Spinal cord (tissue), 10 donors: Measurements from ENCODE around the gene AFAP1L2. TPM values are rescaled to one million over a fixed set of nuclear protein-coding genes. Genes with fewer than 3 reads are reported as not detected.
A peak's percentile ranks its signal among the peaks of the same experiment; 100 is the strongest.
"Not testable (repeated sequence)": the region's sequence is repeated elsewhere in the genome, so short reads cannot be mapped to it uniquely, and the experiment has no call there.

Source experiments
- DNase-seq, 6 donors: peaks; one replicate each; pipeline versions ENCODE4 v3.0.0 to v3.0.0-alpha.2; 2013 to 2015; ENCODE audit warnings: low spot score in 6 of 6, low read depth in 4 of 6
- H3K27ac ChIP-seq: one replicate; pipeline ENCODE4 v1.5.1; 2013; ENCODE audit warnings: low read depth, low read length, control low read depth
- H3K27me3 ChIP-seq: one replicate; pipeline ENCODE4 v1.6.1; 2013; ENCODE audit warnings: low read length; ENCODE audit not compliant: control insufficient read depth, insufficient read depth
- H3K36me3 ChIP-seq: one replicate; pipeline ENCODE4 v1.6.1; 2013; ENCODE audit warnings: low read length; ENCODE audit not compliant: control insufficient read depth, insufficient read depth
- H3K4me1 ChIP-seq: one replicate; pipeline ENCODE4 v1.6.1; 2013; ENCODE audit warnings: low read length; ENCODE audit not compliant: control insufficient read depth, insufficient read depth
- H3K4me3 ChIP-seq: one replicate; pipeline ENCODE4 v1.5.1; 2013; ENCODE audit warnings: low read depth, low read length, control low read depth
- H3K9me3 ChIP-seq: one replicate; pipeline ENCODE4 v1.6.1; 2013; ENCODE audit warnings: low read length; ENCODE audit not compliant: control insufficient read depth, insufficient read depth
- WGBS: methylation state at CpG from one replicate; pipeline ENCODE4 v1.1.5; 2013; ENCODE audit warnings: missing lambda C conversion rate; ENCODE audit not compliant: insufficient coverage; 5-methylcytosine and 5-hydroxymethylcytosine counted together
- polyA plus RNA-seq, 2 donors: library from polyadenylated mRNA; unstranded; fragments of 120-200 nt; gene quantifications; one replicate each; pipeline ENCODE4 v1.2.1, GENCODE V29; 2013; ENCODE audit not compliant: insufficient read length in 2 of 2
- total RNA-seq, 2 donors: library from RNA; depleted of rRNA in 1 of 2; stranded (reverse); fragments of 120-200 nt in 1 of 2; fragments of >200 nt in 1 of 2; gene quantifications; one replicate each; pipeline versions ENCODE4 v1.2.3 to v1.2.4, GENCODE V29; 2013 to 2014
- donor health status: healthy.

AFAP1L2 gene
- total and polyA plus RNA-seq, 4 donors = 47.6 to 61.5 (median 54.9) TPM

DNA sequence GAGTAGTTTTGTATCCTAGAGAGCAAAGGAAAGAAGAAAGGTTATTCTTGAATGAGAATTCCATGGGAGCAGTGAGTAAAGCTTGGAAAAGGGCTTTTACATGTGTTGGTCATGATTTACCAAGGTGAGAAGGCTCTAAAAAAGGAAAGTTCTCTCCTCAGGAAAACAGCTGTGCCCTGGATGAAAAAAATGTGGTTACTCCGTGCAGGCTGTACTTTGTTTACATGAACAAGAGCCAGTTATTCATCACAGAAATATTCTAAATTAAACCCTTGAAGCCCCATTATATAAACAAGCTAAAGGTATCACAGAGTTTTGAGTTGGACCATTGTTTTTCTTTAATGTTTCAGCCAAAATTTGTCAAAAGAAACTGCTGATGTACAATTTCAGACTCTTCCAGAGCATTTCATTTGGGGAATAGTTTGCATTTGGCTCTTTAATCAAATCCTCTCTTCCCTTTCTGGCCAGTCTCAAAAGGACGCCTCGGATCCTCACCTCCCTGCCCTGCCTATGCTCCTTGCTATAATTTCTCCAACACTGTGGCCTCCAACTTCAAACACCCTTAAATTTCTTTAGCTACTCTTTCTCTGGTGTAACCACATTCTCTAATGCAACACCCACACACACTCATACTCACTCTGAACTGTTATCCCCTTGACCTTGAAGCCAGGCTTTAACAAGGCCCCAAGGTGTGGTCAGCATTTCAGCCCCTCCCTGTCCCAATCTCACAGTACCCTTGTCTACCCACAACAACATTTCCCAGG lies 47.4 kb downstream of the AFAP1L2 start:
- WGBS = 51% methylated on average over 2 of the region's 3 CpGs
- DNase-seq = peak in 1 of 6 donors; percentile 39
- Histone ChIP-seq H3K9me3 (no peaks in the 10 kb centered on the region), H3K27ac (peak overlapping the region; percentile 80), H3K36me3 (no peaks in the 10 kb centered on the region), H3K4me1 (peaks cover 17% of the 10 kb centered on the region), H3K4me3 (no peak overlapping the region), H3K27me3 (no peaks in the 10 kb centered on the region)

DNA sequence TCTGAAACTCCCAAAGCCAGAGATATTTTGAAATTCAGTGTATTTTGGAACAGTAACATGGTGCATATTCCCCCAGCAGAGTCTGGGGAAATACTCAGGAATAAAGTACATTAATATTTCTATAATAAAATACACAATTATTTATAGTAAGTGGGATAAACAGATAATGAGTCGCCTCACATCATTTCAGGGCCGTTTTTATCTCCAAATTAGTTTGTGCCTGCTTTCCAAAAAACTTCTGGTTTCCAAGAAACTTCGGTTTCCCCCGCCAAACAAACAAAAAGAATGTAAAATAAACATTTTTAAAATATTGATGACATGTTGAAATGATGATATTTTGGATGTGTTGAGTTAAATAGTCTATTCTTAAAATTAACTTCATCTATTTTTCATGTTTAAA lies 48.2 kb downstream of the AFAP1L2 start:
- H3K27me3 ChIP-seq = no peaks in the 10 kb centered on the region
- H3K27ac ChIP-seq = peak overlapping the region; percentile 80
- H3K4me1 ChIP-seq = peaks cover 22% of the 10 kb centered on the region
- no peak for DNase-seq
- no peak overlapping the region for H3K4me3 ChIP-seq
- no peaks in the 10 kb centered on the region for H3K9me3 ChIP-seq
- WGBS = no CpG with 5 or more reads among the region's 4 CpGs
- H3K36me3 ChIP-seq = no peaks in the 10 kb centered on the region

DNA sequence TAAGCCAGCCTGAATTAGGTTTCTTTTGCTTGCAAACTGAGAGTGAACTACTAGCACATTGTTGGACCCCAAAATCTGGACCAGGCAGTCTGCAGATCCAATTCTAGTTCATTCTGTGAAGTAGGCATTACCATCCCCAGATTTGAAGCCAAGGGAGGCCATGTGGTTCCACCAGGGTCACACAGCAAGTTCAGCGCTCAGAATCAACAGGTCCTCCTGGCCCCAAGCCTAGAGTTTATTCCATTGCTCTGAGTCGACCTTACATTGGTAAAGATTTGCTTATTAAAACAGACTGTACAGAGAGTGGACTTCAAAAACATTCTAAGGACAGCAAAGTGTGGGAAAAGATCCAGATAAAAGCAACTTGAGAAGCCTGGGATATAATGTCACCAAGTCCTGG lies 50.9 kb downstream of the AFAP1L2 start:
- Histone ChIP-seq H3K4me3 (no peak overlapping the region), H3K27me3 (no peaks in the 10 kb centered on the region), H3K4me1 (peaks cover 37% of the 10 kb centered on the region), H3K9me3 (no peaks in the 10 kb centered on the region), H3K36me3 (no peaks in the 10 kb centered on the region), H3K27ac (no peak overlapping the region)
- 85% methylated on average over 2 of the region's 2 CpGs for WGBS
- no peak for DNase-seq

DNA sequence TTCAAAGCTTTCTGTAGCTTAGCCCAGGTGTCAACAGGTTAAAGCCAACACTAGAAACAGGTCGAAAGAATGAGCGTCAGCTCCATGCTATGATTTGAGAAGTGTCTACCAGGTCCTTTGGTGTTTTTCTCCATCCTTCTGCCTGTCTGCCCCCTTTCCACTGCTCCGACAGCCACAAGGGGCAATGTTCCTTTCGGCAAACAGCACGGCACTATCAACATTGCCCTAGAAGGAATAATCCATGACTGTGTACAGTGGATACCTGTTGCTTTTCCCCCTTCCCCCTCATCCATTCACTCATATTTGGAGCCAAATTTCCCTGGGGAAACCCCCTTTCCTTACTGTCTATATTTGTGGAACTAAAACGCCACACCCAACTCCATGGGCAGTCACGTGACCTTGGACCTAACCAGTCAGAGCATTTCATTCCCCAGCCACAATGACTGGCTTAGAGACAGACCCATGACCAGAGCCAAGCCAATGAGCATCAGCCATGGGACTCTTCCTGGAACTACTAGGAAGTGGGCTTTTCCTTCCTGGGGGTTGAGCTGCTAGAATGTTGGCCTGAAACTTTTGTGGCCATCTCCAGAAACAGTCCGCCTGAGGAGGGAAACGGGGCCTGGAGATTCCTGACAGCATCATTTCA lies 51.5 kb downstream of the AFAP1L2 start:
- Histone ChIP-seq H3K27ac (no peak overlapping the region), H3K4me1 (peaks cover 39% of the 10 kb centered on the region), H3K9me3 (no peaks in the 10 kb centered on the region), H3K4me3 (no peak overlapping the region), H3K36me3 (no peaks in the 10 kb centered on the region), H3K27me3 (no peaks in the 10 kb centered on the region)
- WGBS = 93% methylated on average over 7 of the region's 9 CpGs
- DNase-seq = no peak

DNA sequence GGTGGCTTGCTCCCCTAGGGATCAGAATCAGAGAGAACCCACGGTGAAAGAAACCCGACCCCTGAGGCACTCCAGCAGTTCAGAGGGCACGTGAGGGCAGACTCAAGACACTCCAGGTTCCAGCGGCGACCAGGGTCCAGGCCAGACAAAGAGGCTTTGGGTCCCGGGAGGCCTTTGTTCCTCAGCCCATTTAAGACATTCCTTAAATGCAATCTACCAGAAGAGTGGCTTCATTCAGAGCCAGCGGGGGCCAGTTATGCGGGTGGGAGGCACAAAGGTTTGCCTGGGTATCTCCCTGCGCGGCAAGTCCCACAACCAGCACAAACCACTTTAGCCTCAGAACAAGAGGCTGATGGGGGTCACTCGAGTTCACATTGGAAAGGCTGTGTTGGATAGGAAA lies 53.6 kb downstream of the AFAP1L2 start:
- no peaks in the 10 kb centered on the region for H3K9me3 ChIP-seq
- H3K27me3 ChIP-seq = no peaks in the 10 kb centered on the region
- peaks cover 48% of the 10 kb centered on the region for H3K4me1 ChIP-seq
- H3K4me3 ChIP-seq = no peak overlapping the region
- DNase-seq = no peak
- peak overlapping the region; percentile 78 for H3K27ac ChIP-seq
- no peaks in the 10 kb centered on the region for H3K36me3 ChIP-seq
- 31% methylated on average over 7 of the region's 11 CpGs for WGBS

DNA sequence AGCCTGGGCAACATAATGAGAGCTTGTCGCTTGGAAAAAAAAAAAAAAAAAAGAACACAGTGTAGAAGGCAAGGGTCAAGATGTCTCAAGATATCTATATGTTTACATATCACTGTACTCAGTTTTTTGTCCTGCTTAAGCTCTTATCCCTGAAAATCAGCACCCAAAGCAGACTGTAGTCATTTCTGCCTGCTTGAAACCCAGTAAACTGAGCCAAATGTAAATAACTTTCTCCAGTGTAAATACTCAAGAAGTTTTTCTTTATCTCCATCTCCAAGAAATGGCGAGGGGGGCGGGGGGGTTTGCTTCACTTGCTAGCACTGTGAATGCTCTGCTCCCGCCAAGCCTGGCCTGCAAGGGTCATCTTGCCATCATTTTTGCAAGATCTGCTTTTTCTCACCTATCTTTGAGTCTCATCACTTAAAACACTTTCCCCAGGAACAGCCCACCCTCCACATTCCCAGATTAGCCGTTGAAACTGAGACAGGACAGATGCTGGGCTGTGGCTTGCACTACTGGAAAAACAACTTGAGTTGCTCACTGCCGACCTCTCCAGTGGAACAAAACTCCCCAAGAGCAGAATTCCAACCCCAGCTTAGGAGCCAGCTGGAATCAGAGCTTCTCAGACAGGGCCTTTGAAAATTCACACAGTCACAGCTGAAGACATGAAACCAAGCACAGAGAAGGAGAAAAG lies 54.6 kb downstream of the AFAP1L2 start:
- Histone ChIP-seq H3K27me3 (no peaks in the 10 kb centered on the region), H3K27ac (peak overlapping the region; percentile 78), H3K4me3 (no peak overlapping the region), H3K4me1 (peaks cover 52% of the 10 kb centered on the region), H3K36me3 (no peaks in the 10 kb centered on the region), H3K9me3 (no peaks in the 10 kb centered on the region)
- no peak for DNase-seq
- WGBS = 79% methylated on average over 5 of the region's 6 CpGs

DNA sequence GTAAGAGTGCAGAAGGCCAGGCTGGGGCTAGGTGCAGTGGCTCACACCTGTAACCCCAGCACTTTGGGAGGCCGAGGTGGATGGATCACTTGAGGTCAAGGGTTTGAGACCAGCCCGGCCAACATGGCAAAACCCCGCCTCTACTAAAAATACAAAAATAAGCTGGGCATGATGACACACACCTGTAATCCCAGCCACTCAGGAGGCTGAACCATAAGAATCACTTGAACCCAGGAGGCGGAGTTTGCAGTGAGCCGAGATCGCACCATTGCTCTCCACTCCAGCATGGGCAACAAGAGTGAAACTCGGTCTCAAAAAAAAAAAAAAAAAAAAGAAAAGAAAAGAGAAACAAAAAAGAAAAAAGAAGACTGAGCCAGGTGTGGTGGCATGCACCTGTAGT lies 55.2 kb downstream of the AFAP1L2 start:
- peaks cover 58% of the 10 kb centered on the region for H3K4me1 ChIP-seq
- not testable (repeated sequence) for H3K9me3 ChIP-seq, H3K36me3 ChIP-seq, DNase-seq, H3K4me3 ChIP-seq, H3K27me3 ChIP-seq
- 100% methylated on average over 1 of the region's 7 CpGs for WGBS
- peak overlapping the region; percentile 78 for H3K27ac ChIP-seq

DNA sequence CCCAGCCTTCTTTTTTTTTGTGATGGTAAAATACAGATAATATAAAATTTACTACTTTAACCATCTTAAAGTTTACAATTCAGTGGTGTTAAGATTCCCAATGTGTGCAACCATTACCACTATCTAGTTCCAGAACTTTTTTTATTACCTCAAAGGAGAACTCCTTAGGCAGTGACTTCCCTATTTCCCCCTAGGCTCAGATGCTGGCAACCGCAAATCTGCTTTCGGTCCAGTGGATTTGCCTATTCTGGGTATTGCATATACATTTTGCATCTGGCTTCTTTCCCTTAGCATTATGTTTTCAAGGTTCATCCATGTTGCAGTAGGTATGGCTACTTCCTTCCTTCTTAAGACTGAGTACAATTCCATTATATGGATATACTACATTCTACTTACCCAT lies 56.5 kb downstream of the AFAP1L2 start:
- Histone ChIP-seq H3K27me3 (no peaks in the 10 kb centered on the region), H3K27ac (peak overlapping the region; percentile 78), H3K4me1 (peaks cover 64% of the 10 kb centered on the region), H3K9me3 (no peaks in the 10 kb centered on the region), H3K36me3 (no peaks in the 10 kb centered on the region), H3K4me3 (no peak overlapping the region)
- DNase-seq = no peak
- WGBS = 92% methylated on average over 2 of the region's 2 CpGs

DNA sequence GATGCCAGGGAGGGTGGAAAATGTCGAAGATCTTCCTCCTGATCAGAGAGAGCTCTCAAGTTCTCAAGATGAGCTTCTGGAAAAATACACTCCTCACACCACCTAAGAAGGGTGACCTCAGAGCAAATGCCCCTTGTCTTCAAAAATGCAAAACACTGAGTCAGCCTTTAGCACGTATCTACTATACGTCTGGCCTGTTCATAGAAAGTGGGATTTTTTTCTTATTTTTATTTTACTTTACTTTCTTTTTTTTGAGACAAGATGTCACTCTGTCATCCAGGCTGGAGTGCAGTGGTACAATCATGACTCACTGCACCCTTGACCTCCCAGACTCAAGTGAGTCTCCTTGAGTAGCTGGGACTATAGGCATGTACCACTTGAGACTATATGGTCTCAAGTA lies 57.1 kb downstream of the AFAP1L2 start:
- Histone ChIP-seq H3K4me3 (no peak overlapping the region), H3K4me1 (peaks cover 64% of the 10 kb centered on the region), H3K27me3 (no peaks in the 10 kb centered on the region), H3K36me3 (no peaks in the 10 kb centered on the region), H3K9me3 (no peaks in the 10 kb centered on the region), H3K27ac (peak overlapping the region; percentile 78)
- no peak for DNase-seq
- WGBS = 100% methylated on average over 1 of the region's 3 CpGs
